NCI-H510A (cell line): ENCODE results near the gene ERP44.
"Not testable (repeated sequence)": the region's sequence is repeated elsewhere in the genome, so short reads cannot be mapped to it uniquely, and the experiment has no call there.

ENCODE experiments used
- DNase-seq: peaks from one replicate; lab custom pipeline; 2025; lab: John Stamatoyannopoulos, UW

The ERP44 gene

GRCh38 chr9:100100146-100100667 is 1.4 kb upstream of the ERP44 start:
- DNase-seq = no peak

GRCh38 chr9:100099722-100100042 is 882 bp upstream of the ERP44 start:
- DNase-seq = peak; percentile 16

GRCh38 chr9:100098046-100098886 is 534 bp downstream of the ERP44 start:
- peak; percentile 49 for DNase-seq

- DNase-seq = no peak
These were observed 2.4 kb downstream of the ERP44 start for GRCh38 chr9:100096378-100096916.

GRCh38 chr9:100094411-100094810 is 4.4 kb downstream of the ERP44 start:
- not testable (repeated sequence) for DNase-seq

- no peak for DNase-seq
These were observed 6.7 kb downstream of the ERP44 start for GRCh38 chr9:100092066-100092465.

- DNase-seq = no peak
These were observed 7.2 kb downstream of the ERP44 start for GRCh38 chr9:100091650-100092049.

GRCh38 chr9:100090880-100091279 is 7.9 kb downstream of the ERP44 start:
- DNase-seq = no peak

GRCh38 chr9:100088202-100088601 is 10.6 kb downstream of the ERP44 start:
- no peak for DNase-seq

GRCh38 chr9:100087218-100087617 is 11.6 kb downstream of the ERP44 start:
- no peak for DNase-seq

GRCh38 chr9:100086097-100086635 is 12.6 kb downstream of the ERP44 start:
- DNase-seq = no peak

GRCh38 chr9:100084734-100085133 is 14.1 kb downstream of the ERP44 start:
- no peak for DNase-seq

- DNase-seq = no peak
These were observed 14.7 kb downstream of the ERP44 start for GRCh38 chr9:100084128-100084453.

GRCh38 chr9:100083448-100084127 is 15.2 kb downstream of the ERP44 start:
- DNase-seq = no peak

GRCh38 chr9:100082782-100083181 is 16.0 kb downstream of the ERP44 start:
- no peak for DNase-seq

- not testable (repeated sequence) for DNase-seq
These were observed 22.5 kb downstream of the ERP44 start for GRCh38 chr9:100076256-100076655.

- DNase-seq = no peak
These were observed 23.8 kb downstream of the ERP44 start for GRCh38 chr9:100074989-100075388.

GRCh38 chr9:100074093-100074492 is 24.7 kb downstream of the ERP44 start:
- DNase-seq = no peak

- no peak for DNase-seq
These were observed 26.0 kb downstream of the ERP44 start for GRCh38 chr9:100072805-100073204.

GRCh38 chr9:100071271-100071670 is 27.5 kb downstream of the ERP44 start:
- no peak for DNase-seq

GRCh38 chr9:100070104-100071041 is 28.4 kb downstream of the ERP44 start:
- no peak for DNase-seq

- not testable (repeated sequence) for DNase-seq
These were observed 29.7 kb downstream of the ERP44 start for GRCh38 chr9:100069068-100069467.
